WERI-Rb-1 (cell line): ENCODE measurements around the gene TWIST2.

ENCODE experiments used
- DNase-seq: peaks from one replicate; pipeline ENCODE4 v3.0.0-alpha.2; 2020
- H3K27ac ChIP-seq: fragments of 250-450 bp; sonication (Bioruptor Pico); 2 replicates; pipeline ENCODE4 v1.5.1; 2020; ENCODE audit warnings: mild to moderate bottlenecking, moderate library complexity
- H3K27me3 ChIP-seq: fragments of 250-450 bp; sonication (Bioruptor Pico); 2 replicates; pipeline ENCODE4 v1.5.1; 2021; ENCODE audit warnings: mild to moderate bottlenecking, low read depth, moderate library complexity; ENCODE audit not compliant: insufficient read depth, severe bottlenecking
- H3K36me3 ChIP-seq: fragments of 250-450 bp; sonication (Bioruptor Pico); 2 replicates; pipeline ENCODE4 v1.5.1; 2020; ENCODE audit warnings: mild to moderate bottlenecking, moderate library complexity
- H3K4me3 ChIP-seq: 2 replicates; pipeline ENCODE4 v1.5.1; 2011; ENCODE audit warnings: low read depth, mild to moderate bottlenecking, control low read depth, low read length
- H3K9me3 ChIP-seq: fragments of 250-450 bp; sonication (Bioruptor Pico); 2 replicates; pipeline ENCODE4 v1.5.1; 2021; ENCODE audit warnings: mild to moderate bottlenecking, moderate library complexity; ENCODE audit not compliant: severe bottlenecking
- TF ChIP-seq, protein P1 (sequence below): IDR thresholded peaks from 2 replicates; pipeline ENCODE4 v1.5.1; 2011; ENCODE audit warnings: low read depth, mild to moderate bottlenecking, control low read depth, inconsistent platforms, low read length

Gene TWIST2

DNA sequence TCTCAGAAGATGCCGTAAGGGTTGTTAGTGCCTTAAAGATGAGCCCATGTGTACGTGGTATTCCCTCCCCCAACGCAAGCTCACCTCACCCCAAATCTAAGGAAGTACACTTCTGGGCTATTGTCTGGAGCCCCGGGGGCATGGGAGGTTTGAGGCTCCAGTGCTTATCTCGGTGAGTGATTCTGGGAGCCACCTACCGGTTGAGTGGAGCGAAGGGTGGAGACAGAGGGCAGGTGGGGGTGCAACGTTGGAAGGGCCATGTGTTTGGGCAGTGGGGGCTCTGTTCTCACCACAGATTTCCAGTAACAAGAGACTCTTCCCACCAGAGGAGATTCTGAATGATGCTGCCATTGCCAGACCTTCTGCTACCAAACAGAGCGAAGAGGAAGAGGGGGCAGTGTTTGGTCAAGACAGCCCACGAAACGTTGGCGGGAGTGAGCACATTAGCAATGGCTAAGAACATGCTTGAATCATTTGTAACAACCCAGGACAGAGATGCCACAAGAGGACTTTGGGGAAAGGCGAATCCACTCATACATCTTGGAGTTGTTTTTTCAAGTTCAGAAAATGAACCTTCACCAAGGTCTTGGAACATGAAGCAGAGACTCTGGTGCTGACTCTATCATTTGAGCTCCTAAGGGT lies 38.7 kb downstream of the TWIST2 start:
- no peak for DNase-seq
- Histone ChIP-seq H3K36me3 (no peaks in the 10 kb centered on the region), H3K27me3 (peaks cover 100% of the 10 kb centered on the region), H3K4me3 (no peak overlapping the region), H3K9me3 (peaks cover under 1% of the 10 kb centered on the region), H3K27ac (no peak overlapping the region)
- TF ChIP-seq, protein P1, sequence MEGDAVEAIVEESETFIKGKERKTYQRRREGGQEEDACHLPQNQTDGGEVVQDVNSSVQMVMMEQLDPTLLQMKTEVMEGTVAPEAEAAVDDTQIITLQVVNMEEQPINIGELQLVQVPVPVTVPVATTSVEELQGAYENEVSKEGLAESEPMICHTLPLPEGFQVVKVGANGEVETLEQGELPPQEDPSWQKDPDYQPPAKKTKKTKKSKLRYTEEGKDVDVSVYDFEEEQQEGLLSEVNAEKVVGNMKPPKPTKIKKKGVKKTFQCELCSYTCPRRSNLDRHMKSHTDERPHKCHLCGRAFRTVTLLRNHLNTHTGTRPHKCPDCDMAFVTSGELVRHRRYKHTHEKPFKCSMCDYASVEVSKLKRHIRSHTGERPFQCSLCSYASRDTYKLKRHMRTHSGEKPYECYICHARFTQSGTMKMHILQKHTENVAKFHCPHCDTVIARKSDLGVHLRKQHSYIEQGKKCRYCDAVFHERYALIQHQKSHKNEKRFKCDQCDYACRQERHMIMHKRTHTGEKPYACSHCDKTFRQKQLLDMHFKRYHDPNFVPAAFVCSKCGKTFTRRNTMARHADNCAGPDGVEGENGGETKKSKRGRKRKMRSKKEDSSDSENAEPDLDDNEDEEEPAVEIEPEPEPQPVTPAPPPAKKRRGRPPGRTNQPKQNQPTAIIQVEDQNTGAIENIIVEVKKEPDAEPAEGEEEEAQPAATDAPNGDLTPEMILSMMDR: no peak

DNA sequence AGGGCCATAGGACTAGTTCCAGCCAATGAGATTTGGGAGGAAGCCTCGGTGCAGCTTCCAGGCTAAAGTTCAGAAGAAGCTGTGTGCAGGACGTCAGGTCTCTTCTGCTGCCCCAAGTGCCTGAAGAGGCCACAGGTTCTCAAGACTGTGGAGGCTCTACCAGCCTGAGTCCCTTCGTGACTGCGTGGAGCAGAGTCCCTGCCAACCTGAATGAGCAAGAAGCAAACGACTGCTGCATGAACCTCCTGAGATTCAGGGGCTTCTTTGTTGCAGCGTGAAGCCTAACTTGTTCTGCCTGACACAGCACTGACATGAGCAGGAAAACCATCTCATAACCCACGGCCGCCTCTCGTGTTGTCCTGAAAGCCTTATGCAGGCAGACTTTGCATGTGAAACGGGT lies 39.7 kb downstream of the TWIST2 start:
- Histone ChIP-seq H3K36me3 (no peaks in the 10 kb centered on the region), H3K9me3 (no peaks in the 10 kb centered on the region), H3K27ac (no peak overlapping the region), H3K4me3 (no peak overlapping the region), H3K27me3 (peaks cover 100% of the 10 kb centered on the region)
- no peak for DNase-seq
- TF ChIP-seq, protein P1: no peak

DNA sequence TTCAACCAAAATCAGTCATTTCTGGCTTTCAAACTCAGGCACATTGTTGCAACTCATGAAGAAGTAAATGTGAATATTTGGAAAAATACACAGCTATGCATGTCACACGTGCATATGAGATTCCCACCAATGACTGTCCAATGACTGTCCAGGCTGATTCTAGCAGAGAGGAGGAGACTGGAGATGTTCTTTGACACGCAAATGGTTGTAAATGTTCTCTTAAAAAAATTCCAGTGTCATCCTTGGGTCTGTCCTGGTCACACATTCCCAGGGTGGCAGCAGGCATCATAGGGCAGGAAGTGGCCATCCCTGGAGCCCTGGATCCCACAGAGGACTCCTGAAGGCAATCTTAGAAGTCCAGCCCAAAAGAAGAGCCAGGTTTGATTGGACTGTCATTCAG lies 40.9 kb downstream of the TWIST2 start:
- TF ChIP-seq, protein P1: no peak
- H3K4me3 ChIP-seq: no peak overlapping the region
- H3K27ac ChIP-seq: no peak overlapping the region
- no peaks in the 10 kb centered on the region for H3K9me3 ChIP-seq
- H3K36me3 ChIP-seq: no peaks in the 10 kb centered on the region
- no peak for DNase-seq
- peaks cover 100% of the 10 kb centered on the region for H3K27me3 ChIP-seq

DNA sequence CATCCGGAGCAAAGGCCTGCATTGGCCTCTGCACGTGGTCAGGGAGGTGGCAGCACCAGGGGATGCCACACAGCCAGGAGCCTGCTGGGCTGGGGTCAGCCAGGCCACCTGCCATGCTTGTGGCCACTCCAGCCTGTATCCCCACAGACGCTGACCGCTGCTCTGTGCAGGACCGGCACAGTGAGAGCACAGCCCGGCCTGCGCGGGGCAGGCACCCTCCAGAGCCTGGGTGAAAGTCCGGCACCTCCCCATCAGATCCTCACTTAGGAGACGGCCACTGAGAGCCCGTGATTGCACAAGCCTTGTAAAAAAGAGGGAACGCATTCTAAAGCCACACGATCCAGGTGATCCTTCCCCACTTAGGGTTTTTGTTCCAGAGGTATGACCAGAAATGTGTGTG lies 42.2 kb downstream of the TWIST2 start:
- no peak for DNase-seq
- no peaks in the 10 kb centered on the region for H3K9me3 ChIP-seq

DNA sequence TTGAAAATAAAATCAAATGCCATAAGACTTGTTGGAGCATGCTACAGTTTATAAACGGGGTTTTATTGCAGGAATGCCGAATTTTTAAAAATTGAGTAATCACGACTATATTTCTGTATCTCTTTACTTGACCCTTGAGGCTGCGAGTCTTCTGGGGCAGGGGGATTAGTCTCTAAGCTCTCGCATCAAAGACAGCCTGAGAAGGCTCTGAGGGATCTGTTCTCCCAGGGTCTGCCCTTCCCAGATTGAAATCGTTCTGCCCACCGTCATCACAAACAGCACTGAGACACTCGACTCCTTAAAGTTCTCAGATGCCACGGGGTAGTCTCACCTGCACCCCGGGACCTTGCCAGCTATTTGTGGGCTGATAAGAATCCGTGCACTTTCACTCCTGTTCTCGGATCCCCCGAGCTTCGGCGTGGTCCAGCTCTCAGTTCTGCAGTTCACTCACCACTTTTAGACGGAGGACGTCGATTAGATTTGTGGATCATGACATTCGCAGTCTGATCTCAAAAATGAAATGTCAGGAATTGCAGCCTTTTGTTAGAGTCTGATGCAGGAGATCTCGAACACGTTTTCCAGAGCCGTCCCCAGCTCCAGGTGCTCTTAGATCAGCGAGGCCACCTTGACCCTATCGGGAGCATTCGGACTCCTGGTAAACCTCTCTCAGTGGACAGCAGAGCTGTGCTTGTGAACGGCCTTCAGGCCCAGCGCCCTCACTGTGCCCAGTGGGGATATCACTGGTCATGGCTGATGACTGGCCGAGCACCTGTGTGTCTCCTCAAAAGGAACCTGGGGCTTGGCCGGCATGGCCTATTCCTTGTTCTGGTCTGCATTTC lies 43.0 kb downstream of the TWIST2 start:
- no peaks in the 10 kb centered on the region for H3K36me3 ChIP-seq
- no peak overlapping the region for H3K4me3 ChIP-seq
- no peak overlapping the region for H3K27ac ChIP-seq
- no peaks in the 10 kb centered on the region for H3K9me3 ChIP-seq
- peaks cover 100% of the 10 kb centered on the region for H3K27me3 ChIP-seq
- TF ChIP-seq, protein P1: no peak
- no peak for DNase-seq

More for the DNA sequence above, 42.2 kb downstream of the TWIST2 start:
- Histone ChIP-seq H3K4me3 (no peak overlapping the region), H3K27me3 (peaks cover 100% of the 10 kb centered on the region), H3K36me3 (no peaks in the 10 kb centered on the region), H3K27ac (no peak overlapping the region)
- TF ChIP-seq, protein P1: no peak
